Endodermal cell (in vitro differentiated cells): ENCODE data around the gene EEF1B2. TPM values are rescaled to one million over a fixed set of nuclear protein-coding genes. Genes with fewer than 3 reads are reported as not detected.
"Not testable (repeated sequence)": the region's sequence is repeated elsewhere in the genome, so short reads cannot be mapped to it uniquely, and the experiment has no call there.

ENCODE experiments used
- DNase-seq: peaks from one replicate; pipeline ENCODE4 v3.0.0-alpha.2; 2017
- H3K27ac ChIP-seq: 2 replicates; pipeline ENCODE4 v1.5.1; 2013; ENCODE audit warnings: mild to moderate bottlenecking, low read depth, low read length, moderate library complexity
- H3K27me3 ChIP-seq: 2 replicates; pipeline ENCODE4 v1.6.1; 2013; ENCODE audit warnings: mild to moderate bottlenecking, low read length, moderate library complexity; ENCODE audit not compliant: insufficient read depth, control insufficient read depth, poor library complexity, severe bottlenecking
- H3K36me3 ChIP-seq: 2 replicates; pipeline ENCODE4 v1.7.0; 2013; ENCODE audit warnings: mild to moderate bottlenecking, low read length, moderate library complexity; ENCODE audit not compliant: control insufficient read depth, insufficient read depth
- H3K4me1 ChIP-seq: one replicate; pipeline ENCODE4 v1.7.0; 2013; ENCODE audit warnings: low read length; ENCODE audit not compliant: control insufficient read depth, insufficient read depth
- H3K4me3 ChIP-seq: 2 replicates; pipeline ENCODE4 v1.5.1; 2013; ENCODE audit warnings: mild to moderate bottlenecking, low read length, moderate library complexity
- H3K9ac ChIP-seq: 2 replicates; pipeline ENCODE4 v1.6.1; 2013; ENCODE audit warnings: mild to moderate bottlenecking, low read length, moderate library complexity; ENCODE audit not compliant: poor library complexity, severe bottlenecking; ENCODE audit errors: extremely low read depth
- H3K9me3 ChIP-seq: 2 replicates; pipeline ENCODE4 v1.6.1; 2013; ENCODE audit warnings: mild to moderate bottlenecking, low read length, moderate library complexity; ENCODE audit not compliant: control insufficient read depth
- H3K27ac Mint-ChIP-seq: 2 replicates; pipeline ENCODE4 v1.8.0; 2020; ENCODE audit warnings: mixed read lengths
- H3K27me3 Mint-ChIP-seq: 2 replicates; pipeline ENCODE4 v1.8.0; 2021; ENCODE audit warnings: mild to moderate bottlenecking, mixed read lengths; ENCODE audit not compliant: insufficient read depth
- H3K36me3 Mint-ChIP-seq: 2 replicates; pipeline ENCODE4 v1.8.0; 2020; ENCODE audit warnings: low read depth, mixed read lengths
- H3K4me1 Mint-ChIP-seq: 2 replicates; pipeline ENCODE4 v1.8.0; 2020; ENCODE audit warnings: mixed read lengths
- H3K4me3 Mint-ChIP-seq: 2 replicates; pipeline ENCODE4 v1.8.0; 2020; ENCODE audit warnings: mild to moderate bottlenecking, moderate library complexity, mixed read lengths
- H3K9me3 Mint-ChIP-seq: 2 replicates; pipeline ENCODE4 v1.8.0; 2020; ENCODE audit warnings: mild to moderate bottlenecking, mixed read lengths
- CTCF ChIP-seq: fragments of 200-600 bp; sonication (generic); conservative IDR thresholded peaks from 2 replicates; pipeline ENCODE4 v1.5.0; 2021; ENCODE audit warnings: antibody characterized with exemption, mild to moderate bottlenecking
- WGBS, 2 experiments: methylation state at CpG; one replicate each; pipeline versions ENCODE4 v1.1.5 to v1.1.7; 2013; ENCODE audit warnings: missing lambda C conversion rate in 2 of 2, mixed read lengths in 1 of 2; ENCODE audit not compliant: insufficient coverage in 1 of 2, insufficient read length in 1 of 2; 5-methylcytosine and 5-hydroxymethylcytosine counted together
- total RNA-seq, 2 donors: library from RNA; stranded (reverse); fragmentation: NEBNext Ultra II Directional in 1 of 2; extraction: Animal tissue kit (Norgen Biotek cat#: 25700) in 1 of 2; gene quantifications; 2 replicates in 1 of 2; 3 replicates in 1 of 2; pipeline ENCODE4 v1.2.1, GENCODE V29; 2021

EEF1B2 gene
- total RNA-seq, 2 donors from 2014 or later: 518 to 562 TPM

GRCh38 chr2:206204710-206205109 is 45.0 kb downstream of the EEF1B2 start:
- H3K27me3 Mint-ChIP-seq: peaks cover 5% of the 10 kb centered on the region
- Histone ChIP-seq H3K4me1 (no peaks in the 10 kb centered on the region), H3K9me3 (no peaks in the 10 kb centered on the region), H3K9ac (no peak overlapping the region), H3K27me3 (no peaks in the 10 kb centered on the region), H3K36me3 (no peaks in the 10 kb centered on the region), H3K4me3 (no peak overlapping the region), H3K27ac (no peak overlapping the region)
- H3K4me3 Mint-ChIP-seq: no peak overlapping the region
- WGBS, 2 experiments: 95 to 96% methylated on average over 3 of the region's 3 CpGs
- no peak overlapping the region for H3K27ac Mint-ChIP-seq
- DNase-seq: no peak
- no peaks in the 10 kb centered on the region for H3K9me3 Mint-ChIP-seq
- peaks cover 4% of the 10 kb centered on the region for H3K4me1 Mint-ChIP-seq
- no peaks in the 10 kb centered on the region for H3K36me3 Mint-ChIP-seq
- TF ChIP-seq CTCF: no peak

- peaks cover 15% of the 10 kb centered on the region for H3K27me3 ChIP-seq
- H3K4me1 ChIP-seq, H3K27ac Mint-ChIP-seq, H3K9me3 ChIP-seq, H3K36me3 Mint-ChIP-seq, H3K4me3 Mint-ChIP-seq, H3K27ac ChIP-seq, DNase-seq, H3K9ac ChIP-seq, H3K36me3 ChIP-seq, H3K9me3 Mint-ChIP-seq, H3K4me3 ChIP-seq: not testable (repeated sequence)
- H3K27me3 Mint-ChIP-seq: peaks cover 20% of the 10 kb centered on the region
- WGBS, 2 experiments: 95% methylated on average over 2 of the region's 2 CpGs; no CpG with 5 or more reads in 1 of the 2 experiments
- H3K4me1 Mint-ChIP-seq: peaks cover 12% of the 10 kb centered on the region
These were observed 47.6 kb downstream of the EEF1B2 start for GRCh38 chr2:206207316-206207715.

GRCh38 chr2:206208900-206209299 is 49.2 kb downstream of the EEF1B2 start:
- H3K4me3 Mint-ChIP-seq: no peak overlapping the region
- no peaks in the 10 kb centered on the region for H3K36me3 Mint-ChIP-seq
- Histone ChIP-seq H3K4me3 (no peak overlapping the region), H3K36me3 (no peaks in the 10 kb centered on the region), H3K9me3 (no peaks in the 10 kb centered on the region), H3K27ac (no peak overlapping the region), H3K4me1 (no peaks in the 10 kb centered on the region), H3K9ac (no peak overlapping the region), H3K27me3 (peaks cover 28% of the 10 kb centered on the region)
- WGBS, 2 experiments: 94 to 97% methylated on average over 7 of the region's 7 CpGs
- H3K4me1 Mint-ChIP-seq: peaks cover 25% of the 10 kb centered on the region
- DNase-seq: no peak
- no peak overlapping the region for H3K27ac Mint-ChIP-seq
- peaks cover 29% of the 10 kb centered on the region for H3K27me3 Mint-ChIP-seq
- no peak for TF ChIP-seq CTCF
- no peaks in the 10 kb centered on the region for H3K9me3 Mint-ChIP-seq

- H3K36me3 Mint-ChIP-seq: no peaks in the 10 kb centered on the region
- Histone ChIP-seq H3K4me3 (no peak overlapping the region), H3K9ac (no peak overlapping the region), H3K4me1 (no peaks in the 10 kb centered on the region), H3K9me3 (no peaks in the 10 kb centered on the region), H3K36me3 (no peaks in the 10 kb centered on the region), H3K27ac (no peak overlapping the region), H3K27me3 (peaks cover 46% of the 10 kb centered on the region)
- H3K4me1 Mint-ChIP-seq: peaks cover 25% of the 10 kb centered on the region
- DNase-seq: no peak
- peaks cover 39% of the 10 kb centered on the region for H3K27me3 Mint-ChIP-seq
- 79 to 83% methylated on average over 1 to 2 of the region's 2 CpGs for WGBS, 2 experiments
- H3K27ac Mint-ChIP-seq: no peak overlapping the region
- H3K4me3 Mint-ChIP-seq: no peak overlapping the region
- no peaks in the 10 kb centered on the region for H3K9me3 Mint-ChIP-seq
- no peak for TF ChIP-seq CTCF
These were observed 52.1 kb downstream of the EEF1B2 start for GRCh38 chr2:206211657-206212255.
